Skeletal muscle tissue (tissue), 4 donors: Measurements from ENCODE around the gene DAB1. TPM values are rescaled to one million over a fixed set of nuclear protein-coding genes. Genes with fewer than 3 reads are reported as not detected.

Experiments used
- H3K27ac ChIP-seq: one replicate; pipeline ENCODE4 v1.7.0; 2013; ENCODE audit warnings: mild to moderate bottlenecking, low read depth, low read length, inconsistent platforms
- H3K27me3 ChIP-seq, 3 donors: one replicate each; pipeline ENCODE4 v1.7.0; 2013; ENCODE audit warnings: low read length in 3 of 3; ENCODE audit not compliant: control insufficient read depth in 3 of 3, insufficient read depth in 3 of 3
- H3K36me3 ChIP-seq, 3 donors: one replicate each; pipeline ENCODE4 v1.7.0; 2013; ENCODE audit warnings: low read length in 3 of 3; ENCODE audit not compliant: control insufficient read depth in 3 of 3, insufficient read depth in 3 of 3
- H3K4me1 ChIP-seq, 3 donors: one replicate each; pipeline ENCODE4 v1.7.0; 2013; ENCODE audit warnings: low read length in 3 of 3, mild to moderate bottlenecking in 3 of 3; ENCODE audit not compliant: control insufficient read depth in 3 of 3, insufficient read depth in 3 of 3
- H3K4me3 ChIP-seq, 3 donors: one replicate each; pipeline ENCODE4 v1.7.0; 2013; ENCODE audit warnings: low read length in 3 of 3
- H3K9ac ChIP-seq, 3 donors: one replicate each; pipeline ENCODE4 v1.7.0; 2013; ENCODE audit warnings: low read length in 3 of 3, mild to moderate bottlenecking in 3 of 3, moderate library complexity in 2 of 3, low read depth in 1 of 3
- H3K9me3 ChIP-seq, 3 donors: one replicate each; pipeline ENCODE4 v1.7.0; 2013; ENCODE audit warnings: low read length in 3 of 3; ENCODE audit not compliant: control insufficient read depth in 3 of 3
- total RNA-seq: library from RNA; depleted of rRNA; stranded (reverse); fragments of >200 nt; gene quantifications from one replicate; pipeline ENCODE4 v1.2.3, GENCODE V29; 2014
- donor health status: Osteomylitis.

Gene DAB1
- total RNA-seq, 1 donor from 2014 or later = 1.6 TPM

DNA sequence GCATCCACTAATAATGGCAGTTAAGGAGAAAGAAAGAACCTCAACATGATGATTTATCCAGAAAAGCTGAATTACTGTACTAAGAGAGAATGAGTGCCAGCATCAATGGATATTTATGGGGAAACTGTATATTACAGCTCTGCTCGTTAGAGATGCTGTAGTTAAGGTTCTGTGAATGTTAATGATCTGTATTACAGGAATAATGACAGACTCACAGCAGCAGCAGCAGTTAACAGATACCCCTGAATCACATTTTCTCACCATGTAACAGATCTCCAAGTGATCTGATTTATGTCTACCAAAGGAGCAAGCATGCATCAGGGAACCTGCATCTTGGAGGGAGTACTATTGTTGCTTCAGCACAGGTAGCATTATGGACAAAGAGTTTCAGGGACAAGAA, 377.4 kb downstream of the DAB1 start:
- Histone ChIP-seq H3K27ac (no peak overlapping the region), H3K4me1 (no peaks in the 10 kb centered on the region), H3K9me3 (no peaks in the 10 kb centered on the region), H3K27me3 (no peaks in the 10 kb centered on the region), H3K9ac (no peak overlapping the region), H3K4me3 (no peak overlapping the region), H3K36me3 (no peaks in the 10 kb centered on the region)

DNA sequence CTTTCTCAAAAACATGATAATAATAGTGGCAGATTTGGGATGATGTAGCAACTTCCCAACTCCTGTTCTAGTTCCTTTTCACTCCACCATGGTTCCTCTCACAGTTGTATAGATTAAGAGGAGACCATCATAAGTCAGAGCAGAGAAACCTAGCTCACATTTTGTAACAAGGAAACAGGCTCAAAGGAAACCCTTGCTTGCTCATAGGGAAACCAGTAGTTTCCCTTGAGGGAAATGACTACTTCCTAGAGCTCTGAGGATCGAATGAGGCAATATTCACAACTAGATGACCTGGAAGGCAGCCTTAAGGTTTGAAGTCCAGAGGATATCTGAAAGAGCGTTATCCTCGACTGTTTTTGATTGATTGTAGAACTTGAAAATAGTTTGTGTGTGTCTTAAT, 382.0 kb downstream of the DAB1 start:
- Histone ChIP-seq H3K36me3 (no peaks in the 10 kb centered on the region), H3K4me1 (no peaks in the 10 kb centered on the region), H3K9ac (no peak overlapping the region), H3K27me3 (no peaks in the 10 kb centered on the region), H3K4me3 (no peak overlapping the region), H3K27ac (no peak overlapping the region), H3K9me3 (no peaks in the 10 kb centered on the region)

DNA sequence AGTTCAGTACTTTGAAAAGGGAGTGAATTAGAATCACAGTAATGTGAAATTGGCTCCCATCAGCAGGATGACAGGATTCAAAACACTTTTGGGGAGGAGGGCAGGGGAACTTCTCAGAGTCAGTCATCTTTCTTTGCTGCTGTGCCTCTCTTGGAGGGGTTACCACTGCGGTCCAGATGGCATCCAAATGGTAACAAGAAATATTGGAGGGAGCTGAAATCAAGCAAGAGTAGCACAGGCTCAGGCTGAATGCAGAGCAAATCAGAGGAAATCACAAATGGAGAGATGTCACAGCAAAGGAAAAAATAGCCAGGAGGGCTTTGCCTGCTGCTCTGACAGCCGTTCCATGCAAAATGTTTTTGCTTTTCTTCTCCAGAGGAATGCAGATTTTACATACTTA, 383.0 kb downstream of the DAB1 start:
- no peaks in the 10 kb centered on the region for H3K27me3 ChIP-seq
- H3K36me3 ChIP-seq = no peaks in the 10 kb centered on the region
- H3K4me1 ChIP-seq = no peaks in the 10 kb centered on the region
- H3K27ac ChIP-seq = no peak overlapping the region
- H3K9me3 ChIP-seq = no peaks in the 10 kb centered on the region
- H3K4me3 ChIP-seq = no peak overlapping the region
- no peak overlapping the region for H3K9ac ChIP-seq

DNA sequence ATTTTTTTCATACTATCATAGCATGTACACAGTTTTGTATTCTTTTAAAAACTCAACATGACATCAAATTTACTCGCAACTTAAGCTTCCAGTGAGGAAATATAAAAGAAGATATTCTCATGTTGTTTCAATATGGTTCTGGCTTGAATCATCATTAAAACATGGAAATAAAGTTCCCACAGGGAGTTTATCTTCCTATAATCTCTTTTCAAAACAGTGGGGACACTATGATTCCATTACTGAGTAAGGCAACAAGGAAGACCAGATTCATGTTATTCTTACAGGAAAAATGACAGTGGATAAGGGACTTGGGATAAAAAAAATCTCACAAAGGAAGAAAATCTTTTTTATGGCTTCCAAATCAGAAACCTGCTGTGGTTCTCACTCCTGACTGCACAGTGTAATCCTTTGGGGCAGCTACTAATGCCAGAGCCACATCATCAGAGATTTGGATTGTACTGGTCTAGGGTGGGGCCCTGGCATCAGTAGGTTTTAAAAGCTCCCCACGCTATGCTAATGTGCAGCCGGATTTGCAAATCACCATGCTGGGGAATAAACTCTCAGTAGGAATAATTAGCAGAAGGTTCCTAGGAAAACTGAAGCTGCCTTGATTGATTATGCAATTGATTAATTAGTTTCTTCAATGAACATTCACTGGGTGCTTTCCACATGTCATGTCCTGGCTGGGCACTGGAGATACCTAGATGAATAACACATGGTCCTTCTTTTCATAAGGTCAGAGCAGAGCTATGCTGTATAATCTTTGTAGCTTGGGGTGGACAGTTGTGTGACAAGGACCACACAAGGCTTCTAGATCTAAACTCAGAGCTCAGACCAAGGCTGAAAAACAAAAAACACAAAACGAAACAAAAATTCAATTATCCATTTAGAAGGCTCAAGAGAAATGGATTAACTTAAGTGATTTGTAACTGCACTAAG, 386.9 kb downstream of the DAB1 start:
- Histone ChIP-seq H3K4me3 (no peak overlapping the region), H3K36me3 (no peaks in the 10 kb centered on the region), H3K4me1 (no peaks in the 10 kb centered on the region), H3K9ac (no peak overlapping the region), H3K27ac (no peak overlapping the region), H3K9me3 (no peaks in the 10 kb centered on the region), H3K27me3 (no peaks in the 10 kb centered on the region)

DNA sequence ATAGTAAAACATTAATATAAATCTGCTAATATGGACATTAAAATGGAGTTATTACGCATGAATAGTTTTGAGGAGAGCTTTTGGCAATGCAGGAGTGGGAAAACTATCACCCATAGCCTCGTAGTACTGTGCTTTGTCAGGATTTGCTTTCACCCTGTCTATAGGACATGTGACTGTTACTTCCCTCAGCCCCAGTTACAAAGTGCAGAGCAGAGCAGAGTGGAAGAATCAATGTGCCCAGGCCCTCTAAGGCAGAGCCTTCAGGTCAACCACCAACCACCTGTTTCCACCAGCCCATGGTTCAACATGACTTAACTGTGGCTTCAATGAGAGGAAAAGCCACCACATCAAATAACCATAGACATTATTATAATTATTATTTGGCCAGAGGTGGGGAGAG, 389.1 kb downstream of the DAB1 start:
- H3K4me3 ChIP-seq = no peak overlapping the region
- no peak overlapping the region for H3K27ac ChIP-seq
- H3K9me3 ChIP-seq = no peaks in the 10 kb centered on the region
- H3K4me1 ChIP-seq = no peaks in the 10 kb centered on the region
- no peaks in the 10 kb centered on the region for H3K27me3 ChIP-seq
- no peaks in the 10 kb centered on the region for H3K36me3 ChIP-seq
- H3K9ac ChIP-seq = no peak overlapping the region

DNA sequence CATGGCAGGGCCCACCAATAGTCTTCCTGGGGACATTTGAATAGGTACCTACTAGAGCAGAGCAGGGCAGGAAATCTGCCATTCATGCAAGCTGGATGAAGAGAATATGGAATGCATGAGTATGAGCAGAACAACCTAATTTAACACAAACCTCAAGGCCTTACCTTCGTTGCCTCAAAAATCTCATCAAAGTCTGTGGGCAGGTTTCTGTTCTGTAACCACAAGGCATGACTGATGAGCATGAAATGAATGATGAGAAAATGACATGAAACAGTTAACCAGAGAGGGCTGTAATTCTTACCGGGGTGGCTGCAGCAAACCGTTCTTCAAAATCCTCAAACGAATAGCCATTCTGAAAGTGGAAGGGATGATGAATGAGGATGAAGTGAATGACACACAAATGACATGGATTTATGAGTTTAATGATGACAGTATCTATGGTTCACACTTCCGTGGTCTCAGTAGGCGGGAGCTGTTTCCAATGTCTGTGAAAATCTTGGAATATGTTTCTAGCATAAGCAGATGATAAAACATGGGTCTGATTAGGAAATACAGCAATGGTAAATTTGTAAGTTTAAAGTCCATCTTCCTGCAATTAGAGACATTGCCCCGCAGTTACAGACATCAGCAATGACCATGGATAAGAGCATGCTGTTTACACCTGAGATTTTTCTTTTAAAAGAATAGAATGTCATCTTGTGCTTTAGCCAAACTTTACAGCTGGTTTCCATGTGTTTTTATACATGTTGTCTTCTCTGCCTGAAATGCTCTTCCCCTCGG, 390.4 kb downstream of the DAB1 start:
- H3K36me3 ChIP-seq = no peaks in the 10 kb centered on the region
- no peaks in the 10 kb centered on the region for H3K4me1 ChIP-seq
- H3K27ac ChIP-seq = no peak overlapping the region
- H3K9ac ChIP-seq = no peak overlapping the region
- H3K9me3 ChIP-seq = no peaks in the 10 kb centered on the region
- no peak overlapping the region for H3K4me3 ChIP-seq
- no peaks in the 10 kb centered on the region for H3K27me3 ChIP-seq

DNA sequence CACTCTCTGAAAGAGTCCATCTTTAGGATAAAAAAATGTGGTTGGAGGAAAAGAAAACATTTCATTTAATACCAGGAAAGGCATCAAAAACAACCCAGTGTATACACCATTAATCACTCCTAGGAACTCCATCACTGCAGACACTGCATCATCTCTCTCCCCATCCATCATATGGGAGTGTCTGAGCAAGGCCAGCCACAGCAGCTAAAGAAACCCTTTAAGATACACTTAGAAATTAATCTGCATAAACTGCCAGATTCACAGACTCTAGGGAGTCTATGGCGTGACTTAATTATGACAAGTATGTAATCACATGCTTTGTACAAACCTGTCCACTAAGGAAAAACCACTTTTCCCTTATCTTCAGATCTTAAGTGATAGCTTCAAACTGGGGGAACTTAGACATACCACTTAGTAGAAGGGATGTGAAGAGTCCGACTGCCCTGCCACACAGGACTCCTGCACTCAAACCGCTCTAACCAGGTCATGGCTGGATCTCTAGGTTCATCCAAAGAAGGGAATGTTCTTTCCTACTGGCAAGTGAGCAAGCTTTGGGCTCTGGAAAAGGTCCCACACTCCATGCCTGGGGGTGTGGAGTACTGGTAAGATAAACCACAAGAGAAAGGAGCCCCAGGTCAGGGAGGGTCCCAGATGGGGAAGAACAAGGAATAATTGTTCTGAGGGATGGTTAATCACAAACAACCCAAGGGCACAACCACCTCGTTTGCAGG, 397.1 kb downstream of the DAB1 start:
- Histone ChIP-seq H3K9ac (no peak overlapping the region), H3K4me3 (no peak overlapping the region), H3K36me3 (no peaks in the 10 kb centered on the region), H3K9me3 (no peaks in the 10 kb centered on the region), H3K27ac (no peak overlapping the region), H3K4me1 (no peaks in the 10 kb centered on the region), H3K27me3 (peaks cover 0 to under 1% (median 0%) of the 10 kb centered on the region in 3 donors)

DNA sequence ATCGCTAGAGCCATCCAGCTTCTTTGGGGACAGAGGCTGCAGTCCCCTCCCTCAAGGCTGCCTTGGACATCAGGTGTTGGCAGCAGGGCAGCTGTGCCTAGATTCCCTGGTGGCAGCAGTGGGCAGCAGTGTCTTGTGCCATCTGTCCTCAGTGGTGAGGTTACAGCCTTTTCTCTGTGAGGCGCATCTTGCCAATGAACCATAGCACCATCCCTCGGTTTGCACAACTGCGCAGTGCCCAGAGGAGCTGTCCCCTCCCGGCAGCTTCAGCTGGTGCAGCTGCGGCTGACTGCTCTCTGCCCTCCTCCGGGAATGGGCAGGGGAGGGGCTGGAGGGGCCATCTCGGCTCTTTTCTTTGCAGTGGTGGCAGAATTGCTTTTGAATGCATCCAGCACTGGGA, 399.0 kb downstream of the DAB1 start:
- Histone ChIP-seq H3K4me1 (no peaks in the 10 kb centered on the region), H3K27ac (no peak overlapping the region), H3K9ac (no peak overlapping the region), H3K4me3 (no peak overlapping the region), H3K36me3 (no peaks in the 10 kb centered on the region), H3K27me3 (peaks cover 0 to 3% (median 0%) of the 10 kb centered on the region in 3 donors), H3K9me3 (no peaks in the 10 kb centered on the region)

DNA sequence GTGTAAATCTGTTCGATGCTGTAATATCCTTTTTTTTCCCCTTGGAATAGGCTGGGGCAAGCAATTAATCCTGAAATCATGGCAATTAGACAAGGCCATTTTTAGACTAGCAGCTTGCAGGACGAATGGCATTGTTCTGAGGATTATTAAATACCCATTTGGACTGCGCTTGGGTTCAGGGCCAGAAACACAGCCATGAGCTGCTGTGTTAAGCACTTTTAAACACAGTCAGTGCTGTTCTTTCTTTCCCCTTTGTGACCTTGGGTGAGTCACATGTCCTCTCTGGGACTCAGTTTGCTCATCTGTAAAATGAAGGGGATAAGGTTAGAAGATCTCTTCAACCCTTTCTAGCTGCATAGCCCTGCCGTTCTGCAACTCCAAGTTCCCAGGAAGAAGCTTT, 399.4 kb downstream of the DAB1 start:
- H3K36me3 ChIP-seq = no peaks in the 10 kb centered on the region
- peaks cover 0 to 3% (median 0%) of the 10 kb centered on the region in 3 donors for H3K27me3 ChIP-seq
- H3K4me3 ChIP-seq = no peak overlapping the region
- no peaks in the 10 kb centered on the region for H3K9me3 ChIP-seq
- H3K9ac ChIP-seq = no peak overlapping the region
- H3K27ac ChIP-seq = no peak overlapping the region
- no peaks in the 10 kb centered on the region for H3K4me1 ChIP-seq
